H9 (cell line): Measurements from ENCODE around the gene ASCL3. TPM values are rescaled to one million over a fixed set of nuclear protein-coding genes. Genes with fewer than 3 reads are reported as not detected.

Experiments
- DNase-seq: peaks from one replicate; pipeline ENCODE4 v3.0.0-alpha.2; 2017
- H2AFZ ChIP-seq: one replicate; pipeline ENCODE4 v1.6.1; 2013; ENCODE audit warnings: mild to moderate bottlenecking, low read length, control low read depth, moderate library complexity
- H2AK5ac ChIP-seq: 2 replicates; pipeline ENCODE4 v1.6.1; 2013; ENCODE audit warnings: low read length, control low read depth, mixed read lengths; ENCODE audit not compliant: insufficient read length
- H2BK120ac ChIP-seq: one replicate; pipeline ENCODE4 v1.6.1; 2013; ENCODE audit warnings: low read depth, mild to moderate bottlenecking, low read length, control low read depth, inconsistent platforms; ENCODE audit not compliant: poor library complexity, severe bottlenecking
- H2BK12ac ChIP-seq: 2 replicates; pipeline ENCODE4 v1.6.1; 2013; ENCODE audit warnings: low read length, control low read depth, mixed read lengths, low read depth; ENCODE audit not compliant: insufficient read length
- H2BK15ac ChIP-seq: 2 replicates; pipeline ENCODE4 v1.6.1; 2013; ENCODE audit warnings: low read depth, low read length, control low read depth
- H2BK20ac ChIP-seq: one replicate; pipeline ENCODE4 v1.6.1; 2013; ENCODE audit warnings: low read depth, mild to moderate bottlenecking, low read length, control low read depth, inconsistent platforms; ENCODE audit not compliant: poor library complexity, severe bottlenecking
- H2BK5ac ChIP-seq: 2 replicates; pipeline ENCODE4 v1.6.1; 2013; ENCODE audit warnings: low read length, control low read depth, mixed read lengths; ENCODE audit not compliant: insufficient read length
- H3K14ac ChIP-seq: 2 replicates; pipeline ENCODE4 v1.6.1; 2013; ENCODE audit warnings: low read length, control low read depth; ENCODE audit not compliant: insufficient read depth
- H3K18ac ChIP-seq: 2 replicates; pipeline ENCODE4 v1.6.1; 2013; ENCODE audit warnings: low read depth, mild to moderate bottlenecking, mixed read lengths, low read length, control low read depth; ENCODE audit not compliant: insufficient read length
- H3K23ac ChIP-seq: 2 replicates; pipeline ENCODE4 v1.6.1; 2013; ENCODE audit warnings: low read length, control low read depth, mixed read lengths, low read depth; ENCODE audit not compliant: insufficient read length
- H3K23me2 ChIP-seq: 2 replicates; pipeline ENCODE4 v1.6.1; 2013; ENCODE audit warnings: low read depth, mild to moderate bottlenecking, mixed read lengths, low read length, control low read depth; ENCODE audit not compliant: insufficient read length, poor library complexity, severe bottlenecking
- H3K27ac ChIP-seq: 2 replicates; pipeline ENCODE4 v1.5.1; 2013; ENCODE audit warnings: low read length, control low read depth, mixed read lengths, low read depth; ENCODE audit not compliant: insufficient read length
- H3K27me3 ChIP-seq: 2 replicates; pipeline ENCODE4 v1.6.1; 2013; ENCODE audit warnings: low read length, control low read depth, inconsistent platforms; ENCODE audit not compliant: insufficient read depth
- H3K4ac ChIP-seq: 2 replicates; pipeline ENCODE4 v1.6.1; 2013; ENCODE audit warnings: low read depth, mild to moderate bottlenecking, control low read depth, inconsistent platforms, low read length, moderate library complexity
- H3K4me1 ChIP-seq: 2 replicates; pipeline ENCODE4 v1.6.1; 2013; ENCODE audit warnings: low read length, control low read depth, inconsistent platforms; ENCODE audit not compliant: insufficient read depth
- H3K4me2 ChIP-seq: 2 replicates; pipeline ENCODE4 v1.6.1; 2013; ENCODE audit warnings: low read length, control low read depth, mixed read lengths; ENCODE audit not compliant: insufficient read length, insufficient read depth
- H3K56ac ChIP-seq: 2 replicates; pipeline ENCODE4 v1.6.1; 2013; ENCODE audit warnings: low read depth, mild to moderate bottlenecking, mixed read lengths, low read length, control low read depth; ENCODE audit not compliant: insufficient read length
- H3K79me1 ChIP-seq: 2 replicates; pipeline ENCODE4 v1.6.1; 2013; ENCODE audit warnings: low read depth, mild to moderate bottlenecking, moderate library complexity, low read length, control low read depth, inconsistent platforms; ENCODE audit not compliant: insufficient read depth, poor library complexity, severe bottlenecking
- H3K79me2 ChIP-seq: 2 replicates; pipeline ENCODE4 v1.6.1; 2013; ENCODE audit warnings: low read length, control low read depth, inconsistent platforms; ENCODE audit not compliant: insufficient read depth
- H3K9ac ChIP-seq: 2 replicates; pipeline ENCODE4 v1.6.1; 2013; ENCODE audit warnings: low read length, control low read depth, mixed read lengths; ENCODE audit not compliant: insufficient read length; ENCODE audit errors: extremely low read depth
- H3K9me3 ChIP-seq: one replicate; pipeline ENCODE4 v1.6.1; 2013; ENCODE audit warnings: low read depth, low read length, inconsistent platforms; ENCODE audit not compliant: control insufficient read depth
- H3T11ph ChIP-seq: one replicate; pipeline ENCODE4 v1.6.1; 2013; ENCODE audit warnings: mild to moderate bottlenecking, low read length, control low read depth, inconsistent platforms
- H4K20me1 ChIP-seq: one replicate; pipeline ENCODE4 v1.6.1; 2013; ENCODE audit not compliant: control insufficient read depth, insufficient read length, insufficient read depth
- H4K5ac ChIP-seq: 2 replicates; pipeline ENCODE4 v1.6.1; 2013; ENCODE audit warnings: low read depth, mild to moderate bottlenecking, mixed read lengths, low read length, control low read depth; ENCODE audit not compliant: insufficient read length
- H4K8ac ChIP-seq: replicated peaks from 2 replicates; pipeline ENCODE4 v1.6.1; 2013; ENCODE audit warnings: low read length, control low read depth, mixed read lengths, low read depth; ENCODE audit not compliant: insufficient read length
- H4K91ac ChIP-seq: 2 replicates; pipeline ENCODE4 v1.6.1; 2013; ENCODE audit warnings: low read depth, mild to moderate bottlenecking, moderate library complexity, mixed read lengths, low read length, control low read depth; ENCODE audit not compliant: insufficient read length
- H3K27ac Mint-ChIP-seq, 3 experiments: 2 replicates in 2 of 3; 3 replicates in 1 of 3; pipeline ENCODE4 v1.8.0; 2020 to 2021; ENCODE audit warnings: mixed read lengths in 3 of 3, mild to moderate bottlenecking in 1 of 3, moderate library complexity in 1 of 3
- H3K27me3 Mint-ChIP-seq: 2 replicates; pipeline ENCODE4 v1.8.0; 2021; ENCODE audit warnings: low read depth, mild to moderate bottlenecking, moderate library complexity, mixed read lengths
- H3K36me3 Mint-ChIP-seq, 3 experiments: 2 replicates in 2 of 3; 3 replicates in 1 of 3; pipeline ENCODE4 v1.8.0; 2020 to 2021; ENCODE audit warnings: low read depth in 3 of 3, mixed read lengths in 3 of 3; ENCODE audit not compliant: insufficient read depth in 1 of 3
- H3K4me1 Mint-ChIP-seq, 2 experiments: 2 replicates each; pipeline ENCODE4 v1.8.0; 2020; ENCODE audit warnings: mixed read lengths in 2 of 2
- H3K4me3 Mint-ChIP-seq, 2 experiments: 2 replicates in 1 of 2; 3 replicates in 1 of 2; pipeline ENCODE4 v1.8.0; 2020 to 2021; ENCODE audit warnings: mild to moderate bottlenecking in 2 of 2, mixed read lengths in 2 of 2, moderate library complexity in 1 of 2
- H3K9me3 Mint-ChIP-seq, 2 experiments: 2 replicates in 1 of 2; 3 replicates in 1 of 2; pipeline ENCODE4 v1.8.0; 2020; ENCODE audit warnings: mild to moderate bottlenecking in 2 of 2, mixed read lengths in 2 of 2, moderate library complexity in 1 of 2
- CTCF ChIP-seq: fragments of 200-600 bp; sonication (generic); conservative IDR thresholded peaks from 3 replicates; pipeline ENCODE4 v1.8.0; 2021; ENCODE audit warnings: antibody characterized with exemption, mild to moderate bottlenecking
- WGBS: extraction: QIAGEN DNeasy Blood & Tissue Kit; methylation state at CpG from one replicate; pipeline ENCODE4 v1.1.7; 2013; ENCODE audit warnings: missing lambda C conversion rate, low lambda C conversion rate, mixed read lengths; ENCODE audit not compliant: insufficient read length; ENCODE audit errors: extremely low coverage; 5-methylcytosine and 5-hydroxymethylcytosine counted together
- total RNA-seq: library from RNA; stranded (reverse); gene quantifications from 2 replicates; pipeline ENCODE4 v1.2.1, GENCODE V29; 2021

Gene ASCL3
- total RNA-seq, 1 experiment from 2014 or later: not detected

GRCh38 chr11:8989453-8989852 is 46.6 kb upstream of the ASCL3 start:
- H3K18ac ChIP-seq: no peak overlapping the region
- no peak overlapping the region for H3K23ac ChIP-seq
- DNase-seq: no peak
- H3K4me3 Mint-ChIP-seq: no peak overlapping the region
- H3K27ac ChIP-seq: no peak overlapping the region
- no peak overlapping the region for H4K5ac ChIP-seq
- no peak overlapping the region for H2AK5ac ChIP-seq
- H3K14ac ChIP-seq: no peak overlapping the region
- no peak overlapping the region for H4K91ac ChIP-seq
- TF ChIP-seq CTCF: no peak
- peaks cover 4% of the 10 kb centered on the region; the same call in 1 of the 2 replicates for H3K4me1 ChIP-seq
- no CpG with 5 or more reads among the region's 1 CpG for WGBS
- no peak overlapping the region for H2BK5ac ChIP-seq
- H3K27me3 Mint-ChIP-seq: peaks cover 3% of the 10 kb centered on the region; the same call in 1 of the 2 replicates
- no peak overlapping the region for H2BK120ac ChIP-seq
- no peak overlapping the region for H3K4me2 ChIP-seq
- no peak overlapping the region for H2BK20ac ChIP-seq
- H3K9ac ChIP-seq: no peak overlapping the region
- H3K9me3 ChIP-seq: no peaks in the 10 kb centered on the region
- no peaks in the 10 kb centered on the region for H3K36me3 Mint-ChIP-seq
- no peak overlapping the region for H4K8ac ChIP-seq
- no peaks in the 10 kb centered on the region; a peak in 1 of 5 replicates for H3K9me3 Mint-ChIP-seq
- H3K23me2 ChIP-seq: no peaks in the 10 kb centered on the region
- H3K4ac ChIP-seq: no peak overlapping the region
- no peaks in the 10 kb centered on the region for H3K27me3 ChIP-seq
- no peak overlapping the region for H2BK15ac ChIP-seq
- H3K27ac Mint-ChIP-seq: no peak overlapping the region; a peak in 1 of 7 replicates
- H3K79me1 ChIP-seq: no peaks in the 10 kb centered on the region
- H4K20me1 ChIP-seq: no peaks in the 10 kb centered on the region
- no peak overlapping the region for H2BK12ac ChIP-seq
- no peak overlapping the region for H3T11ph ChIP-seq
- H2AFZ ChIP-seq: no peak overlapping the region
- no peak overlapping the region for H3K56ac ChIP-seq
- no peaks in the 10 kb centered on the region for H3K79me2 ChIP-seq
- H3K4me1 Mint-ChIP-seq: peaks cover 6 to 8% of the 10 kb centered on the region in 2 experiments; a peak in 2 of 4 replicates
